C4-2B (cell line): ENCODE measurements around the gene NCKIPSD.
A peak's percentile ranks its signal among the peaks of the same experiment; 100 is the strongest.
"Not testable (repeated sequence)": the region's sequence is repeated elsewhere in the genome, so short reads cannot be mapped to it uniquely, and the experiment has no call there.

Experiments
- H3K27ac ChIP-seq: fragments of 450-650 bp; 2 replicates; pipeline ENCODE4 v1.5.1; 2017
- CTCF ChIP-seq: fragments of 450-650 bp; conservative IDR thresholded peaks from 2 replicates; pipeline ENCODE4 v1.5.1; 2017; ENCODE audit warnings: mild to moderate bottlenecking
- ZFX ChIP-seq: fragments of 450-650 bp; IDR thresholded peaks from 2 replicates; pipeline ENCODE4 v1.6.1; 2017

Gene NCKIPSD

GRCh38 chr3:48685603-48686511 is at the start of gene NCKIPSD:
NCKIPSD (minus strand) TSS chr3:48685915; CDS start chr3:48685807, 108 bp downstream.
- peak; percentile 95 for TF ChIP-seq CTCF
- TF ChIP-seq ZFX, result peak; percentile 60; the same call in 1 of the 2 replicates
- peak within 1 kb of the TSS; percentile 91 for H3K27ac ChIP-seq

GRCh38 chr3:48735075-48735767 is 49.5 kb upstream of the NCKIPSD start:
- H3K27ac ChIP-seq, result not testable (repeated sequence)

- not testable (repeated sequence) for H3K27ac ChIP-seq
These were observed 48.8 kb upstream of the NCKIPSD start for GRCh38 chr3:48734541-48734940.

- H3K27ac ChIP-seq, result not testable (repeated sequence)
These were observed 48.2 kb upstream of the NCKIPSD start for GRCh38 chr3:48733752-48734518.

GRCh38 chr3:48727511-48727910 is 41.8 kb upstream of the NCKIPSD start:
- no peak overlapping the region for H3K27ac ChIP-seq
- no peak for TF ChIP-seq ZFX
- TF ChIP-seq CTCF, result no peak

DNA sequence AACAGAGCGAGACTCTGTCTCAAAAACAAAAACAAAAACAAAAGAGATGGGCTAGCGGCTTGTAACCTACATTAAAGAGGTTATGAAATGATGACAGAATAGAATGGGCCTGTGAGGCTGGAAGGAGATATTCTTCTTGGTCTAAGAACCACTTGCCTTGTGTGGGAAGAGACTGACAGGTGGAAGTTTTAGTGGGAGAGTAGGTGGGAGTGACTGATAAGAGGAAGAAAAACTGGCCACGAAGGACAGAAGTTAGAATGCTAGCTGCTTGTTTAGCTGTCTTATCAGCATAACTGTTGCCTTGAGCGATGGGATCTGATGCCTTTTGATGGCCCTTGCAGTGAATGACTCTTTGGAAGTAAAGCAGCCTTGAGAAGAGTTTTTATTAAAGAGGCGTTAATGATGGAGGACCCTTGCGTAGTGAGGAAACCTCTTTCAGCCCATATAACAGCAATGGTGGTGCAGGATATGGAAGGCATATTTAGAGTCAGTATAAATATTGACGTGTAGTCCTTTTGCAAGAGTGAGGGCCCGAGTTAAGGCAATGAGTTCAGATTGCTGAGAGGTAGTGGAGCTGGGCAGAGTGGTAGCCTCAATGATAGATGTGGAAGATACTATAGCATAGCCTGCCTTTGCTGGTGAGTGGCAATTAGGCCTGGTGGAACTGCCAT is 39.6 kb upstream of the NCKIPSD start:
- not testable (repeated sequence) for H3K27ac ChIP-seq

DNA sequence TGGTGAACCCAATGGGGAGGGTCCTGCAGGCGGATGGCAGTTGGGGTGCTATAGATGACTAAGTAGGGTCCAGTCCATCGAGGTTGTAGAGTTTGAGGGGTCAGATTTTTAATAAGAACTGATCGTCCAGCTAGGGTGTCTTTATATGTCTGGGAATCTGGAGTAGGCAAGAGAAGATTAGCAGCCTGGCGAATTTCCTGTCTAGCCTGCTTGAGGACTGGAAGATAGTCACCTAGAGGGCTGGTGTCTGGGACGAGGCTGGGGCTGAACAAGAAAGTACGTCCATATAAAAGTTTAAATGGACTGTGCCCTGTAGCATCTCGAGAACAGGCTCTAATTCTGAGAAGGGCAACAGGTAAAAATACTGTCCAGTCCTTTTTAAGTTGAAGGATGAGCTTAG is 38.0 kb upstream of the NCKIPSD start:
- TF ChIP-seq CTCF (no peak), ZFX (no peak)
- H3K27ac ChIP-seq, result no peak overlapping the region

- H3K27ac ChIP-seq, result not testable (repeated sequence)
These were observed 37.6 kb upstream of the NCKIPSD start for GRCh38 chr3:48723293-48723692.

GRCh38 chr3:48716982-48717746 is 31.4 kb upstream of the NCKIPSD start, which contains the start of gene IP6K2:
IP6K2 (minus strand) TSS chr3:48717221; CDS start chr3:48695291, 21,930 bp downstream.
- H3K27ac ChIP-seq, result peak within 1 kb of the TSS; percentile 92

More at GRCh38 chr3:48716982-48717746, 31.4 kb upstream of the NCKIPSD start, which contains the start of gene IP6K2:
- TF ChIP-seq CTCF (no peak), ZFX (no peak)
